GM12878 (cell line): ENCODE data around the gene B3GNT3.

ENCODE experiments used
- CHD4 ChIP-seq: fragments of 200-600 bp; sonication (generic); IDR thresholded peaks from 2 replicates; pipeline ENCODE4 v1.6.1; 2016; ENCODE audit warnings: mild to moderate bottlenecking
- JUND ChIP-seq: IDR thresholded peaks from 2 replicates; pipeline ENCODE4 v1.6.1; 2012; ENCODE audit warnings: low read depth, mild to moderate bottlenecking, low read length, improper control_type of control experiment, moderate library complexity
- POLR2A ChIP-seq: IDR thresholded peaks from 2 replicates; pipeline ENCODE4 v1.6.1; 2011; ENCODE audit warnings: low read depth, mild to moderate bottlenecking, low read length
- RAD21 ChIP-seq: IDR thresholded peaks from 2 replicates; pipeline ENCODE4 v1.6.1; 2011; ENCODE audit warnings: mild to moderate bottlenecking, low read depth, low read length, moderate library complexity; ENCODE audit not compliant: insufficient read depth
- REST ChIP-seq: IDR thresholded peaks from 2 replicates; pipeline ENCODE4 v1.6.1; 2012; ENCODE audit warnings: mild to moderate bottlenecking, low read depth, low read length
- TF ChIP-seq, protein P1 (sequence below): fragments of 450-650 bp; IDR thresholded peaks from 2 replicates; pipeline ENCODE4 v1.6.1; 2017; ENCODE audit warnings: borderline replicate concordance
- TF ChIP-seq, protein P2 (sequence below), 3 experiments: IDR thresholded peaks in 2 of 3; conservative IDR thresholded peaks in 1 of 3; 2 replicates each; pipeline ENCODE4 v1.5.1; 2011; ENCODE audit warnings: low read depth in 3 of 3, low read length in 3 of 3, mild to moderate bottlenecking in 3 of 3, control low read depth in 2 of 3, moderate library complexity in 2 of 3, inconsistent platforms in 1 of 3, mixed read lengths in 1 of 3; ENCODE audit not compliant: control insufficient read depth in 2 of 3, insufficient read depth in 1 of 3; ENCODE audit errors: extremely low read depth in 1 of 3

DNA sequence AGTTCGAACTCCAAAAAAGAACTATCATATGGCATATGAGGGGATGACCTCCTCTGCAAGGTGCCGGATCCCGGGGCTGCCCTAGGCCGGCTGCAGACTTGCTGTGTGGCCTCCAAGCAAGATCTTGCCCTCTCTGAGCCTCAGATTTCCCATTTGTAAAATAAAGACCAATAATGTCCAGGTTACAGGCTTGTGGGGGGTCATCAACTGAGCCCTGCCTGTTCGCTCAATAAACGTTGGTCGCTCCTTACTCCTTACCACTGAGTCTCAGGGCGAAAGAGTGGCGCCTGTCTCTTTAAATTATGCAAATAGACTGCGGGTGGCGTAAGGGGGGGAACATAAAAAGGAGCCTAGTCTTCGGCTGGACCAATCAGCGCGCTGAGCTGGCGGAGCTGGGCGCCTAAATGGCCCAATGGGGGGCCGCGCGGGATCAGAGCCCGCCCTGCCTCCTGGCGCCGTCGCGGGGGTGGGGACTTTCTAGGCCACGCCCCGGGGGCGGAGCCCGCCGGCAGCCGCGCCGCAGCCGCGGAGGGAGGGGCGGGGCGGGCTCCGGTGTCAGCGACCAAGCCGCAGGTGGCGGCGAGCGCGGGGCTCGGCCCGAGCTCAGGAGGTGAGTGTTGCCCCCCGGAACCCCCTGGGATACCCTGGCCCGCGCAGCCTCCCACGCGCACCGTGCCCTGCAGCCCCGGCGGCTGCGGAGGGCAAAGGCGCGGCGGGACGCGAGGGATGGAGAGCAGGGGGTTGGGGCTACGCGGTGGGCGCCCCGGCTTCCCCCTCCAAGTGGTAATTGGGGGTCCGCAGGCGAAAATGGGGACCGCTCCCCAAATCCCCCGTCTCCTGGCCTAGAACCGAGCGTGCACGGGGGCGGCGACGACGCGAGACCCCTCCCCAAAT, 47.5 kb upstream of the B3GNT3 start:
- TF ChIP-seq RAD21 (no peak), POLR2A (peak; percentile 57; the same call in 1 of the 2 replicates), REST (no peak), JUND (no peak), CHD4 (no peak)
- TF ChIP-seq, protein P1, sequence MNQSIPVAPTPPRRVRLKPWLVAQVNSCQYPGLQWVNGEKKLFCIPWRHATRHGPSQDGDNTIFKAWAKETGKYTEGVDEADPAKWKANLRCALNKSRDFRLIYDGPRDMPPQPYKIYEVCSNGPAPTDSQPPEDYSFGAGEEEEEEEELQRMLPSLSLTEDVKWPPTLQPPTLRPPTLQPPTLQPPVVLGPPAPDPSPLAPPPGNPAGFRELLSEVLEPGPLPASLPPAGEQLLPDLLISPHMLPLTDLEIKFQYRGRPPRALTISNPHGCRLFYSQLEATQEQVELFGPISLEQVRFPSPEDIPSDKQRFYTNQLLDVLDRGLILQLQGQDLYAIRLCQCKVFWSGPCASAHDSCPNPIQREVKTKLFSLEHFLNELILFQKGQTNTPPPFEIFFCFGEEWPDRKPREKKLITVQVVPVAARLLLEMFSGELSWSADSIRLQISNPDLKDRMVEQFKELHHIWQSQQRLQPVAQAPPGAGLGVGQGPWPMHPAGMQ = no peak
- TF ChIP-seq, protein P2, sequence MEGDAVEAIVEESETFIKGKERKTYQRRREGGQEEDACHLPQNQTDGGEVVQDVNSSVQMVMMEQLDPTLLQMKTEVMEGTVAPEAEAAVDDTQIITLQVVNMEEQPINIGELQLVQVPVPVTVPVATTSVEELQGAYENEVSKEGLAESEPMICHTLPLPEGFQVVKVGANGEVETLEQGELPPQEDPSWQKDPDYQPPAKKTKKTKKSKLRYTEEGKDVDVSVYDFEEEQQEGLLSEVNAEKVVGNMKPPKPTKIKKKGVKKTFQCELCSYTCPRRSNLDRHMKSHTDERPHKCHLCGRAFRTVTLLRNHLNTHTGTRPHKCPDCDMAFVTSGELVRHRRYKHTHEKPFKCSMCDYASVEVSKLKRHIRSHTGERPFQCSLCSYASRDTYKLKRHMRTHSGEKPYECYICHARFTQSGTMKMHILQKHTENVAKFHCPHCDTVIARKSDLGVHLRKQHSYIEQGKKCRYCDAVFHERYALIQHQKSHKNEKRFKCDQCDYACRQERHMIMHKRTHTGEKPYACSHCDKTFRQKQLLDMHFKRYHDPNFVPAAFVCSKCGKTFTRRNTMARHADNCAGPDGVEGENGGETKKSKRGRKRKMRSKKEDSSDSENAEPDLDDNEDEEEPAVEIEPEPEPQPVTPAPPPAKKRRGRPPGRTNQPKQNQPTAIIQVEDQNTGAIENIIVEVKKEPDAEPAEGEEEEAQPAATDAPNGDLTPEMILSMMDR (IDR thresholded peaks at IDR 0.05 in 2 of 3, conservative IDR thresholded peaks at IDR 0.05 in 1 of 3; ENCODE audit: control insufficient read depth in 2 of 3, extremely low read depth in 1 of 3, insufficient read depth in 1 of 3, low read depth in 3 of 3, low read length in 3 of 3) = no peak
